Keratinocyte (primary cell): Measurements from ENCODE around the gene PCDHB6. TPM values are rescaled to one million over a fixed set of nuclear protein-coding genes. Genes with fewer than 3 reads are reported as not detected.
"Not testable (repeated sequence)": the region's sequence is repeated elsewhere in the genome, so short reads cannot be mapped to it uniquely, and the experiment has no call there.

Experiments used
- DNase-seq: peaks from one replicate; pipeline ENCODE4 v3.0.0-alpha.2; 2011; ENCODE audit warnings: low read depth, missing footprints, low spot score
- FAIRE-seq: peaks from 2 replicates; lab custom pipeline; 2011; peaks lifted over from hg19 to GRCh38; lab: Jason Lieb, UNC
- H2AFZ ChIP-seq: 2 replicates; pipeline ENCODE4 v1.6.0; 2012; ENCODE audit warnings: low read length, control low read depth, inconsistent platforms; ENCODE audit not compliant: control insufficient read depth
- H3K27ac ChIP-seq: 2 replicates; pipeline ENCODE4 v1.5.1; 2011; ENCODE audit warnings: low read length; ENCODE audit not compliant: control insufficient read depth, insufficient read depth
- H3K27me3 ChIP-seq: 3 replicates; pipeline ENCODE4 v1.6.0; 2011; ENCODE audit warnings: low read length; ENCODE audit not compliant: control insufficient read depth, insufficient read depth; ENCODE audit errors: extremely low read depth
- H3K36me3 ChIP-seq, 2 experiments: 2 replicates in 1 of 2; 3 replicates in 1 of 2; pipeline ENCODE4 v1.5.1; 2011; ENCODE audit warnings: low read length in 2 of 2, mild to moderate bottlenecking in 1 of 2; ENCODE audit not compliant: control insufficient read depth in 2 of 2, insufficient read depth in 2 of 2; ENCODE audit errors: extremely low read depth in 1 of 2
- H3K4me1 ChIP-seq: 3 replicates; pipeline ENCODE4 v1.5.1; 2011; ENCODE audit warnings: low read length; ENCODE audit not compliant: control insufficient read depth, insufficient read depth; ENCODE audit errors: extremely low read depth
- H3K4me2 ChIP-seq: 3 replicates; pipeline ENCODE4 v1.6.0; 2011; ENCODE audit warnings: low read depth, low read length; ENCODE audit not compliant: control insufficient read depth, insufficient read depth; ENCODE audit errors: extremely low read depth
- H3K4me3 ChIP-seq, 3 experiments: fragments of 200-600 bp in 1 of 3; sonication (generic) in 1 of 3; 2 replicates in 2 of 3; 3 replicates in 1 of 3; pipeline ENCODE4 v1.5.1; 2011 to 2016; ENCODE audit warnings: low read length in 3 of 3, mild to moderate bottlenecking in 3 of 3, control low read depth in 2 of 3, inconsistent platforms in 1 of 3, low read depth in 1 of 3, mixed read lengths in 1 of 3, mixed run types in 1 of 3, moderate library complexity in 1 of 3; ENCODE audit not compliant: control insufficient read depth in 2 of 3, insufficient read depth in 2 of 3; ENCODE audit errors: extremely low read depth in 1 of 3
- H3K79me2 ChIP-seq: 2 replicates; pipeline ENCODE4 v1.6.0; 2012; ENCODE audit warnings: low read length; ENCODE audit not compliant: control insufficient read depth, insufficient read depth
- H3K9ac ChIP-seq: 3 replicates; pipeline ENCODE4 v1.6.0; 2011; ENCODE audit warnings: low read length; ENCODE audit not compliant: control insufficient read depth, insufficient read depth; ENCODE audit errors: extremely low read depth
- H3K9me1 ChIP-seq: 3 replicates; pipeline ENCODE4 v1.6.0; 2011; ENCODE audit warnings: low read length; ENCODE audit not compliant: control insufficient read depth, insufficient read depth; ENCODE audit errors: extremely low read depth
- H3K9me3 ChIP-seq: 2 replicates; pipeline ENCODE4 v1.5.1; 2012; ENCODE audit warnings: low read depth, low read length; ENCODE audit not compliant: control insufficient read depth
- H4K20me1 ChIP-seq: 3 replicates; pipeline ENCODE4 v1.6.0; 2011; ENCODE audit warnings: low read length; ENCODE audit not compliant: control insufficient read depth, insufficient read depth; ENCODE audit errors: extremely low read depth
- EZH2 ChIP-seq: IDR thresholded peaks from one replicate; pipeline ENCODE4 v1.6.1; 2012; ENCODE audit warnings: inconsistent platforms, mild to moderate bottlenecking, low read length, moderate library complexity
- dilution Hi-C: fragments of 300-500 bp; cut with MboI; formaldehyde crosslinking; loops from one replicate; pipeline ENCODE4 v1.7.0; 2020; ENCODE audit warnings: low sequenced_read_pairs; ENCODE audit not compliant: extremely low pct_ligation_motif_present
- polyA plus RNA-seq, 5 experiments: library from polyadenylated mRNA; depleted of rRNA in 3 of 5; stranded (reverse) in 3 of 5; stranded (forward) in 1 of 5; unstranded in 1 of 5; fragments of >200 nt; gene quantifications; 1 replicate in 1 of 5; 2 replicates in 3 of 5; 3 replicates in 1 of 5; pipeline versions ENCODE4 v1.2.1 to v1.2.3, GENCODE V29; 2011 to 2012; ENCODE audit warnings: missing spikeins in 2 of 5, low read depth in 1 of 5, low replicate concordance in 1 of 5

The PCDHB6 gene
- polyA plus RNA-seq, 1 donor (not counting 4 experiments of a cell fraction or from before 2014, with no cell fraction given) = 0.03 TPM

- H3K4me1 ChIP-seq = no peaks in the 10 kb centered on the region
- H3K27me3 ChIP-seq = no peaks in the 10 kb centered on the region
- TF ChIP-seq EZH2 = no peak
- dilution Hi-C loops = no loop called here
- no peak overlapping the region for H2AFZ ChIP-seq
- H3K9me3 ChIP-seq = peaks cover 4% of the 10 kb centered on the region
- no peaks in the 10 kb centered on the region for H4K20me1 ChIP-seq
- FAIRE-seq (no peak), DNase-seq (no peak)
- H3K4me2 ChIP-seq = no peak overlapping the region
- no peaks in the 10 kb centered on the region for H3K36me3 ChIP-seq
- H3K4me3 ChIP-seq = no peak overlapping the region
- no peaks in the 10 kb centered on the region for H3K79me2 ChIP-seq
- H3K9ac ChIP-seq = no peak overlapping the region
- H3K9me1 ChIP-seq = no peaks in the 10 kb centered on the region
- no peak overlapping the region for H3K27ac ChIP-seq
These were observed 26.1 kb downstream of the PCDHB6 start for GRCh38 chr5:141175933-141176332.

- H3K9me3 ChIP-seq, H3K4me2 ChIP-seq, H3K9me1 ChIP-seq, dilution Hi-C loops, H3K4me3 ChIP-seq, H3K27ac ChIP-seq, H3K36me3 ChIP-seq, H3K27me3 ChIP-seq, H3K79me2 ChIP-seq, H4K20me1 ChIP-seq, DNase-seq, H3K4me1 ChIP-seq, H2AFZ ChIP-seq, H3K9ac ChIP-seq, FAIRE-seq: not testable (repeated sequence)
These were observed 27.8 kb downstream of the PCDHB6 start, which contains the start of gene PCDHB8 for GRCh38 chr5:141177577-141178191. PCDHB8 (plus strand) TSS chr5:141177790; CDS start chr5:141178035, 245 bp downstream.

GRCh38 chr5:141179371-141179770, 29.5 kb downstream of the PCDHB6 start:
- H2AFZ ChIP-seq, H3K36me3 ChIP-seq, H3K27me3 ChIP-seq, FAIRE-seq, dilution Hi-C loops, H3K79me2 ChIP-seq, H4K20me1 ChIP-seq, H3K9me3 ChIP-seq, H3K4me1 ChIP-seq, H3K4me2 ChIP-seq, H3K9me1 ChIP-seq, H3K9ac ChIP-seq, DNase-seq, H3K4me3 ChIP-seq, H3K27ac ChIP-seq: not testable (repeated sequence)

GRCh38 chr5:141179876-141180275, 30.0 kb downstream of the PCDHB6 start:
- H3K4me2 ChIP-seq, H3K9ac ChIP-seq, H3K36me3 ChIP-seq, H3K9me1 ChIP-seq, H4K20me1 ChIP-seq, DNase-seq, H2AFZ ChIP-seq, H3K27ac ChIP-seq, dilution Hi-C loops, H3K4me1 ChIP-seq, H3K79me2 ChIP-seq, FAIRE-seq, H3K9me3 ChIP-seq, H3K4me3 ChIP-seq, H3K27me3 ChIP-seq: not testable (repeated sequence)
